Hematopoietic multipotent progenitor cell (in vitro differentiated cells): ENCODE results near the gene CFD. TPM values are rescaled to one million over a fixed set of nuclear protein-coding genes. Genes with fewer than 3 reads are reported as not detected.
"Not testable (repeated sequence)": the region's sequence is repeated elsewhere in the genome, so short reads cannot be mapped to it uniquely, and the experiment has no call there.

ENCODE experiments used
- DNase-seq, 3 donors: peaks; one replicate each; pipeline ENCODE4 v3.0.0-alpha.2; 2011 to 2015; ENCODE audit warnings: low read depth in 2 of 3, low spot score in 2 of 3
- total RNA-seq: library from RNA; depleted of rRNA; stranded (reverse); fragments of >200 nt; gene quantifications from one replicate; pipeline ENCODE4 v1.2.3, GENCODE V29; 2012

Gene CFD
- total RNA-seq, 1 donor: 9.4 TPM

GRCh38 chr19:870314-870713 lies 10.8 kb downstream of the CFD start:
- no peak for DNase-seq

- no peak for DNase-seq
Measured at GRCh38 chr19:870963-871401, 11.5 kb downstream of the CFD start.

GRCh38 chr19:871446-872265 lies 12.2 kb downstream of the CFD start:
- no peak for DNase-seq

GRCh38 chr19:872266-872951 lies 12.9 kb downstream of the CFD start:
- DNase-seq: peak in 2 of 3 donors; percentile 86 to 90

GRCh38 chr19:873084-873483 lies 13.6 kb downstream of the CFD start:
- peak in 2 of 3 donors; percentile 82 for DNase-seq

- DNase-seq: no peak
Measured at GRCh38 chr19:873561-874041, 14.1 kb downstream of the CFD start.

- no peak for DNase-seq
Measured at GRCh38 chr19:875265-875879, 15.9 kb downstream of the CFD start.

- DNase-seq: no peak
Measured at GRCh38 chr19:876089-876488, 16.6 kb downstream of the CFD start.

GRCh38 chr19:876780-877314 lies 17.4 kb downstream of the CFD start:
- DNase-seq: no peak

GRCh38 chr19:877992-878660 lies 18.7 kb downstream of the CFD start:
- not testable (repeated sequence) for DNase-seq

GRCh38 chr19:878751-879561 lies 19.5 kb downstream of the CFD start:
- DNase-seq: not testable (repeated sequence)

- no peak for DNase-seq
Measured at GRCh38 chr19:879711-880438, 20.4 kb downstream of the CFD start.

- DNase-seq: no peak
Measured at GRCh38 chr19:881385-882071, 22.1 kb downstream of the CFD start.

- no peak for DNase-seq
Measured at GRCh38 chr19:882871-883497, 23.5 kb downstream of the CFD start.

- no peak for DNase-seq
Measured at GRCh38 chr19:883661-884211, 24.3 kb downstream of the CFD start.

GRCh38 chr19:884420-885211 lies 25.2 kb downstream of the CFD start:
- DNase-seq: no peak
